NCI-H2029 treated with DMSO at 0.1 percent for 48 hours (cell line): ENCODE measurements around the gene NF1.
"Not testable (repeated sequence)": the region's sequence is repeated elsewhere in the genome, so short reads cannot be mapped to it uniquely, and the experiment has no call there.

Source experiments
- DNase-seq: peaks from one replicate; lab custom pipeline; 2025; lab: John Stamatoyannopoulos, UW

The NF1 gene

GRCh38 chr17:31132977-31133376, 38.2 kb downstream of the NF1 start:
- no peak for DNase-seq

DNA sequence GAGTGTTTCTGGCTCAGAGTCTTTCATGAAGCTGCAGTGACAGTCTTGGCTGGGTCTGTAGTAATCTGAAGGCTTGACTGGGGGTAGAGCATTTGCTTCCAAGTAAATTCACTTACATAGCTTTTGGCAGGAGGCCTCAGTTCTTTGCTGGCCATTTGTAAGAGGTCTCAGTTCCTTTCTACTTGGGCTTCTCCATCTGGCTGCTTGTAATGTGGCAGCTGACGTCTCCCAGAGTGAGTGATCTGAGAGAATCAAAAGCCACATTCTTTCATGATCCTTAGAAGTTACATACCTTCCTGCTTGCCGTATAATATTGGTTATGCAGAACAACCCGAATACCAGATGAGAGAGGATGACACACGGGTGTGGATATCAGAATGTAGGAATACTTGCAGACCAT, 39.8 kb downstream of the NF1 start:
- no peak for DNase-seq

GRCh38 chr17:31136319-31136718, 41.5 kb downstream of the NF1 start:
- DNase-seq, result no peak

GRCh38 chr17:31140111-31140510, 45.3 kb downstream of the NF1 start:
- DNase-seq, result no peak

DNA sequence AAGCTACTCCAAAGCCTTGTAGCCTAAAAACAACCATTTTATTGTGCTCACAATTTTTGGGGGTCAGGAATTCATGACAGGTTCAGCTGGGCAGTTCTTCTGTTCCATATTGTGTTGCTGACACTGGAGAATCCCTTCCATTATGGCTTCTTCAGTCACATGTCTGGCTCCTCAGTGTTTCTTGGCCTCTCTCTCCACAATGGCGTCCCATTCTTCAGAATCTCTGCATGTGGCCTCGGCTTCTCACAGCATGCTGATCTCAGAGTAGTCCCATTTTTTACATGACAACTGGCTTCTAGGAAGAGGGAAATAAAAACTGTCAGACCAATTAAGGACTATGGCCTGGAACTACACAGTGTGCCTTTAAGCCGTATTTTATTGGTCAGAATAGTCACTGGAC, 49.7 kb downstream of the NF1 start:
- DNase-seq, result no peak

- no peak for DNase-seq
These were observed 50.1 kb downstream of the NF1 start for GRCh38 chr17:31144836-31145235.

DNA sequence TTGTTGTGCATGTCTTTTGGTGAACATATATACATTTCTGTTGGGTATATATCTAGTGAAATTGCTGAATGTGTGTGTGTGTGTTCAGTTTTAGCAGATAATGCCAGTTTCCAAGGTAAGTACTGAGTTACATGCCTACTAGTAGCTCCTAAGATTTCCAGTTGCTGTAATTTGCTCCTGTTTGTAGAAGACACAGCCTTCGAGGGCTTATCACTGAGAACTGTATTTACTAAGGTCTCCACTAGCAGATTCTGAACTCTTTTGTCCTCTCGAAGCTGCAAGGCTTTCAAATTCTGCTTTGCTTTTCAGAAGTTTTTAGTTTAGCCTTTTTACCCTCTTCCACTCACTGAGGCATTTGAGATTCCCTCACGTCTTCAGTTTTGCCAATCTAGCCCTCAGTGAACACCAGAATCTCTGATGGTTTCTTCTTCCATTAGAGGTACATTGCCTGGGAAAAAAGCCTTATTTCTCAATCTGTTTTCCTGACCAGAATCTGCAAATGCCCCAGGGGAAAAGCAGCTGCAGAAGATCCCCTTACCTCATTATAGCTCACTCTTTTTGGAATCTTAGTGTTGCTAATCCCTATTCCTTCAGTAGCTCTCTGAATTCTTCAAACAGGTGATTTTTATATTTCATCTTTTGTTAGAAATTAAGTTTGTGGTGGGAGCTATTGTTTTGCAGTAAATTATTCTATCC, 52.9 kb downstream of the NF1 start:
- DNase-seq, result no peak

DNA sequence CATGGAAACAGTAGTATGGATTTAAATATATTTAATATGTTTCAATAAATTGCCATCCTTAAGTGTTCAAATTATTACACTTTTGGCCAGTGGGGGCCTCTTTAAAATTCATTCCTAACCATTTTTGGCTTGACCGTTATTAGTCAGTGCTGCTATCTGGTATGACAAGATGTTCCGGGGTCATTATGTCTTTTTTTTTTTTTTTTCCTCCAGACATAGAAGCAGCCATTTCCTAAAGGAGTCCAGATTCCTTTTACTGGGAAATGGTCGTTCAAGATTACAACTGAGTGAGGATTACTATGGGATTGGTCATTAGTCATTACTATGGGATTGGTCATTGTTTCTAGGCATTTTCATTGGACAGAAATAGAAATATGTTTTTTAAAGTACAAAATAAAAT, 53.4 kb downstream of the NF1 start:
- DNase-seq, result no peak

DNA sequence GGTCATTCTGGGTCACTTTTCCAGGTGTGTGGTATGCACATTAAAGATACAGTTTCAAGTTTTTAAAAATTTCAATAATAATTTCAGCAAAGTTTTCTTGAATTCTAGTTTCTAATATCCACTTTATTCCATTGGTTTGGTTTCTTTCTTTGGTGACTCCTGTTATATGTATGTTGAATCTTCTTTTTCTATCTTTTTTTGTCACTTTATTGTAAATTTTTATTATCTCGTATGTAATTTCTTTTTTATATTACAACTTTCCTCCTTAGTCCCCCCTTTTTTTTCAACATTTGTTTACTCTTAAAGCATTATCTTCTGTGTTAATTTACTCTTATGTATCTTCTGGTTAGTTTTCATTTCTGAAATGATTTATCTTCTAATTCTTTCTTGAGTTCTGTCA, 57.5 kb downstream of the NF1 start:
- DNase-seq, result no peak

- no peak for DNase-seq
These were observed 60.5 kb downstream of the NF1 start for GRCh38 chr17:31155208-31155810.

DNA sequence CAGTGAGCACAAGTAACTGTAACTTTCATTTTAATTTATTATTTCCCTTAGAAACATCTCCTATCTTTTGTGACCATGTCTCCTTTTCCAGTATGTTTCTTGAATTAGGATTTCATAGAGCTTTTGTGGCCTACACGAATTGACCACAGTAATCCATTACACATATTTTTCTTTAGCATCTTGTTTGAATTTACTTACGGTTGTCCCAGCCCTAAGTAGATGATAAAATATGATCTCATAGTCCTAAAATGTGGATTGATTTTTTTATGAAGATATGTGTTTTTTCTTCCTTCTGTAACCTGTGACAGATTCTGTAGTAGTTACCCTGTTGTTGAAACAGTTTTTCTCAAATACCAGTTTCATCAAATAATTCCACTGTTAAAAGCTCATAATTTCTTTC, 61.5 kb downstream of the NF1 start:
- no peak for DNase-seq

DNA sequence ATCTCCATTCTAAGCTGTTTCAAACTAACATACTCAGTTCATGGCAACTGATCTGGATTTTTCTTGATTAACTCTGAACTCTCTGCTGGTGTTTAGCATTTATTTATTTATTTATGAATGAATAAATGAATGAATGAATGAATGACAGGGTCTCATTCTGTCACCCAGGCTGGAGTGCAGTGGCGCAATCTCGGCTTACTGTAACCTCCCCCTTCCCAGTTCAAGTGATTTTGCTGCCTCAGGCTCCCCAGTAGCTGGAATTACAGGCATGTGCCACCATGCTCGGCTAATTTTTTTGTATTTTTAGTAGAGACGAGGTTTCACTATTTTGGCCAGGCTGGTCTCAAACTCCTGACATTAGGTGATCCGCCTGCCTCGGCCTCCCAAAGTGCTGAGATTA, 62.1 kb downstream of the NF1 start:
- DNase-seq, result not testable (repeated sequence)

- DNase-seq, result no peak
These were observed 64.1 kb downstream of the NF1 start for GRCh38 chr17:31158746-31159377.

DNA sequence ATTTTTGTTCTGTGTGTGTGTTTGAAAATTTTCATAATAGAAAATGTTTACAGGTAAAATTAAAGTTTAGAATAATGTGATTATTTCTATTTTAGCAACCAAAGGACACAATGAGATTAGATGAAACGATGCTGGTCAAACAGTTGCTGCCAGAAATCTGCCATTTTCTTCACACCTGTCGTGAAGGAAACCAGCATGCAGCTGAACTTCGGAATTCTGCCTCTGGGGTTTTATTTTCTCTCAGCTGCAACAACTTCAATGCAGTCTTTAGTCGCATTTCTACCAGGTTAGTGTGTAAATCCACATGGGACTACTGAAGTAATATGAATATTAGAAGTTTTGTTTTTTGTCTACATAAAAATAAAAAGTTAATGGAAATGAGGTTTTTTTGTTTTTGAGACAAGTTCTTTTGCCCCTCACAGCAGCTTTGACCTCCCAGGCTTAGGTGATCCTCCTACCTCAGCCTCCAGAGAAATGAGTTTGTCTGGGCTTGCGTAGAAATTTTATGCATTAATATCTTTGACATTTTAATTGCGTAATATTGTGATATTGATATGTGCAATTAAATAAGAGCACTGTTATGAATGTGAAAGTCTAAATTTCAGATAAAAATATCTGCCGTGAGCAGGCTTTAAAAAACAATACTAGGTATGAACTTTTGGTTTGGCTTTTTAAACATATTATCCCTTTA, 68.5 kb downstream of the NF1 start:
- no peak for DNase-seq

GRCh38 chr17:31167111-31167510, 72.3 kb downstream of the NF1 start:
- DNase-seq, result no peak

DNA sequence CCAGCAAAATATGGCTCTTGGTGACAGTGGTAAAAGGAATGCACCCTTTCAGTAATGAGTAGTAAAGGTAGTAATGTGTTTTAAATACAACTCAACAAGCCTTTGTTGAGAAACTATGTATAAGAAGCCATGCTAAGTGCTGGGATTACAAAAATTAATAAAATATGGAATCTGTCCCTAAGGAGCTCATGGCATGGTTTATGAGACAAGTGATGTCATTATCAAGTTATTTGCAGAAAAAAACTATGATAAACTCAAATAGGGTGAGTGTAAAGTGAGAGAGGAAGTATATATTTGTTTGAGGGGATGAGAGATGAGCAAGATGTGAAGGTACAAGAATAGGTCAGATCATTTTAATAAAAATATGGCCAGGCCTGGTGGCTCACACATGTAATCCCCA, 76.9 kb downstream of the NF1 start:
- DNase-seq, result no peak

GRCh38 chr17:31172388-31172787, 77.6 kb downstream of the NF1 start:
- no peak for DNase-seq

- no peak for DNase-seq
These were observed 79.4 kb downstream of the NF1 start for GRCh38 chr17:31174215-31174614.

DNA sequence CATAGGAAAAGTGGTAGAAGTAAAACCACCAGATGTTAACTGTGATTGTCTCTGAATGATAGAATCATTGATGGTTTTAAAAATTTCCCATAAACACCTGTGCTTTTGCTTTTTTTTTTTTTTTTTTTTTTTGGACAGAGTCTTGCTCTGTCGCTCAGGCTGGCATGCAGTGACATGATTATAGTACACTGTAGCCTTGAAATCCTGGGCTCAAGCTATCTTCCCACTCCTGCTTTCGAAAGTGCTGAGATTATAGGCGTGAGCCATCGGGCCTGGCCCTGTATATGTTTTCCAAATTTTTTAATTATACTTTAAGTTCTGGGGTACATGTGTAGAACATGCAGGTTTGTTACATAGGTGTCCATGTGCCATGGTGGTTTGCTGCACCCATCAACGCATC, 80.5 kb downstream of the NF1 start:
- DNase-seq, result no peak

DNA sequence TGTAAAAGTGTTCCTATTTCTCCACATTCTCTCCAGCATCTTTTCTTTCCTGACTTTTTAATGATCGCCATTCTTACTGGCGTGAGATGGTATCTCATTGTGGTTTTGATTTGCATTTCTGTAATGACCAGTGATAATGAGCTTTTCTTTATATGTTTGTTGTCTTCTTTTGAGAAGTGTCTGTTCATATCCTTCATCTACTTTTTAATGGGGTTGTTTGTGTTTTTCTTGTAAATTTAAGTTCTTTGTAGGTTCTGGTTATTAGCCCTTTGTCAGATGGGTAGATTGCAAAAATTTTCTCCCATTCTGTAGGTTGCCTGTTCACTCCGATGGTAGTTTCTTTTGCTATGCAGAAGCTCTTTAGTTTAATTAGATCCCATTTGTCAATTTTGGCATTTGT, 81.4 kb downstream of the NF1 start:
- DNase-seq, result not testable (repeated sequence)

GRCh38 chr17:31178951-31179350, 84.2 kb downstream of the NF1 start:
- not testable (repeated sequence) for DNase-seq

DNA sequence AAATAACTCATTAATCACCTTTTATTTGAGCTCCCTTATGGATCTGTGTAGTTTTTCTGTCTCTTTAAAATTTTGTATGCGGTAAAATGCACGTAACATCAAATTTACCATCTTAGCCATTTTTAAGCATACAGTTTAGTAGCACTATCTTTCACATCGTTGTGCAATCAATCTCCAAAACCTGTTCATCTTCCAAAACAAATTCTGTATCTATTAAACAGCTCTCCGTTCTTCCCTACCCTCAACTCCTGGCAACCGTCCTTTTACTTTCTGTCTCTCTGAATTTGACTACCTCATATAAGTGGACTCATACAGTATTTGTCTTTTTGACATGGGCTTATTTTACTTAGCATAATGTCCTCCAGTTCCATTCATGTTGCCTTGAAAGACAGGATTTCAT, 100.5 kb downstream of the NF1 start:
- peak; percentile 1 for DNase-seq

DNA sequence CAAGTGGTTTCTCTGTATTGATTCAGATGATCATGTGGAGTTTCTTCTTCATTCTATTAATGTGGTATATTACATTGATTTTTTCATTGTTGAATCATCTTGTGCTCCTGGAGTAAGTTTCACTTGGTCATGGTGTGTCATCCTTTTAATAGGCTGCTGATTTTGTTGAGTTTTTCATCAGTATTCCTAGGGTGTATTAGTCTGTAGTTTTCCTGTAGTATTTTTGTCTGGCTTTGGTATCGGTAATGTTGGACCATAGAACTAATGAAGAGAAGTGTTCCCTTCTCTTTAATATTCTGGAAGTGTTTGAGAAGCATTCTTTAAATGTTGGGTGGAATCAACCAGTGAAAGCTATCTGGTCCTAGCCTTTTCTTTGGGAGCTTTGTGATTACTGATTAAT, 103.2 kb downstream of the NF1 start:
- no peak for DNase-seq
